ENCODE measurements around the gene SEMA3D.

GRCh38 chr7:85033263-85033662 lies 153.6 kb downstream of the SEMA3D start:
- TF ChIP-seq MAX (IDR thresholded peaks at IDR 0.05; ENCODE audit: insufficient read depth, insufficient read length) (no peak), POLR2AphosphoS5 (IDR thresholded peaks at IDR 0.05; ENCODE audit: insufficient read depth, low read depth, low read length) (no peak), MYC (IDR thresholded peaks at IDR 0.05; ENCODE audit: low read depth, low read length) (no peak), POLR2A (IDR thresholded peaks at IDR 0.05; ENCODE audit: low read depth, low read length) (no peak), CTCF (IDR thresholded peaks at IDR 0.05; ENCODE audit: extremely low read depth in 1 of 2, insufficient read depth in 1 of 2, low read depth in 1 of 2, low read length in 2 of 2) (no peak)

All from endothelial cell of umbilical vein (primary cell).